NCI-H82 treated with DMSO at 0.1 percent for 48 hours (cell line): ENCODE data around the gene ARHGAP26.

ENCODE experiments used
- DNase-seq: peaks from one replicate; lab custom pipeline; 2025; ENCODE audit not compliant: unreplicated experiment; lab: John Stamatoyannopoulos, UW

ARHGAP26 gene

DNA sequence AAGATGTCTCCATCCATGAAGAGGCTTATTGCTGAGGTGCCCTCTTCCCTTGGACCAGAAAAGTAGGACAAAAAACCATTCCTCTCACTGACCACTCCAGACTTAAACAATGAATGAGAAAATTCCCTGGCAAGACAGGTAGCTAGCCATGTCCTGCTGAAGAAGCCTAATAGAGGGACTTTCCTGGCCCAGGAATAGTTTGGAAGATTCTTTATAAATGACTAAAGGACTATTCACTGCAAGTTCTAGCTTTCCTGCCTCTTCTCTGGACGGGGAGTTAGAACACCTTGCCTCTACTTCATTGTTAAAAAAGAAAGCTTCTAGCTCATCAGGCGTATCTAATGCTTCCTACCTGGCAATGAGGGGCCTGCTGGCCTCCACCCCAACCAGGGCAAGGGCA, 479.7 kb downstream of the ARHGAP26 start:
- no peak for DNase-seq

DNA sequence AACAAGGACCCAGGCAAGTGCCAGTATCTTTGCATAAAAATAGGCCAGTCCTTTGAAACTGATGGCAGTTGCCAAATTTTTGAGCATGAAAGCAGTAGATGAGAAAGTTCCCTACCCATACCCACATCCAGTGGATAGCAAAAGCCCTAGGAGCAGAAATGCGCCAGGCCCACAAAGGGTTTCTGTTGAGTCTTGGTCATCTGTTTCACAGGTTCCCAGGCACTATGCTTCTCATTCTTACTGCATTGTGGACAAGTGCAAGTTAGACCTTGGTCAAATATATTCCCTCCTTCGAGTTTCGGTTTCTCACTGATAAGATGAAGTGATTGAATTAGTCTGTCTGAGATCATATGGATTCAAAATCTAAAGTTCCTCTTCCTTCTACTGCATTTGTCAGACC, 481.0 kb downstream of the ARHGAP26 start:
- no peak for DNase-seq

- DNase-seq: no peak
Measured at GRCh38 chr5:143251946-143252345, 481.8 kb downstream of the ARHGAP26 start.

DNA sequence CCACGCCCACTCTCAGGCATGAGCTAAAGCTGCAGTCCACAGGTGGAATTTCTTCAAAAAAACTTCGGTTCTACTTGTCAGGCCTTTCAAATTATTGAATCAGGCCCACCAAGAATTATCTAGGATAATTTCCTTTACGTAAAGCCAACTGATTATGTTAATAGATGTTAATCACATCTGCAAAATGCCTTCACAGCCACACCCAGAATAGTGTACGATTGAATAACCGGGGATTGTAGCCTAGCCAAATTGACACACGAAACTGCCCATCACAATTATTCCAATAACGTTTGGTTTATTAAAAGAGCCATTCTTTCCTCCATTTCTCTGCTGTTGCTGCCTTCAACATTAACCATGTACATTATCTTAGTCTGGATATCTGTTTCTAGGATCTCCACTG, 484.6 kb downstream of the ARHGAP26 start:
- DNase-seq: no peak

- DNase-seq: no peak
Measured at GRCh38 chr5:143258559-143259253, 488.5 kb downstream of the ARHGAP26 start.

GRCh38 chr5:143259254-143259605, 489.1 kb downstream of the ARHGAP26 start:
- DNase-seq: no peak

- DNase-seq: no peak
Measured at GRCh38 chr5:143261748-143262392, 491.7 kb downstream of the ARHGAP26 start.

- no peak for DNase-seq
Measured at GRCh38 chr5:143262393-143263174, 492.4 kb downstream of the ARHGAP26 start.

DNA sequence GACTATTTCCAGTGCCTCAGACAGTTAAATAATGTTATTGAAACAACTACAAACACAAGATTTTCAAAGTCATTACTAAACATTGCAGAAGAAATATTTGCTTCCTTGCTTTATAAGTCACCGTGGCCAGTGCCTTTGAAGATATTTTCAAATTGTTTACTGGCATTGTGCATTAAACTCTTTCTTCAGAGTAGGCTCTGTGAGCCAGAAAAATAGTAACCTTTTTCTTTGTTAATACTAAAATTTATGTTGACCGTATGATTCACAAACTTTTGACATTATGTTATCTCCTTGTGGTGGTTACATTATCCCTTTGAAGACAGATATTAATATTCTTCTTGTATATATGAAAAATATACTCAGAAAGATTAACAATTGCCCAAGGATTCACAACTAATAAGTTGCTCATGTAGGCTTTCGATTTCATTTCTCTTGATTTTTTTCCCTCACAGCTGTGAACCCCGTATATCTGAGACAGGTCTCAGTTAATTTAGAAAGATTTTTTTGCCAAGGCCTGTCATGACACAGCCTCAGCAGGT, 493.2 kb downstream of the ARHGAP26 start:
- DNase-seq: no peak

DNA sequence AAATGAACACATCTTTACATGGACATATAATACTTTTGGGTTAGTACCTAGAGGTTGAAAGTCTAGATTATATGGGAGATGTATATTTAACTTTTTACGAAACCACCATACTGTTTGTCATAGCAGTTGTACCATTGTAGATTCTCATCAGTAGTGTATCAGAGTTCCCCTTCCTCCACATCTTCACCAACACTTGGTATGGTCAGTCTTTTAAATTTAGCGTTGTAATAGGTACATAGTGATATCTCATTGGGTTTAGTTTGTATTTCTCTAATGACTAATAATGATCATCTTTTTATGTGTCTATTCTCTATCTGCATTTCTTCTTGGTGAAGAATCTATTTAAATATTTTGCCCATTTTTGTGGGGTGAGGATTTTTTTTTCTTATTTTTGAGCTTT, 495.8 kb downstream of the ARHGAP26 start:
- DNase-seq: no peak

DNA sequence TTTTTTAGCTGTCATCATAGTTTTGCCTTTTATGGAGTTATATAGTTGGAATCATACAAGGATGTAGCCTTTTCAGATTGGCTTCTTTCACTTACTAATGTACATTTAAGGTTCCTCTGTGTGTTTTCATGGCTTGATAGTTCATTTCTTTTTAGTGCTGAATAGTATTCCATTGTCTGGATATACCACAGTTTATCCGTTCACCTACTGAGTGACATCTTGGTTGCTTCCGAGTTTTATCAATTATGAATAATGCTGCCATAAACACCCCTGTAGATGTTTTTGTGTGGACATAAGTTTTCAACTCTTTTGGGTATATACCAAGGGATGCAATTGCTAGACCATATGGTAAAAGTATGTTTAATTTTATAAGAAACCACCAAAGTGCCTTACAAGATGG, 497.0 kb downstream of the ARHGAP26 start:
- no peak for DNase-seq

GRCh38 chr5:143268388-143268787, 498.2 kb downstream of the ARHGAP26 start:
- no peak for DNase-seq

DNA sequence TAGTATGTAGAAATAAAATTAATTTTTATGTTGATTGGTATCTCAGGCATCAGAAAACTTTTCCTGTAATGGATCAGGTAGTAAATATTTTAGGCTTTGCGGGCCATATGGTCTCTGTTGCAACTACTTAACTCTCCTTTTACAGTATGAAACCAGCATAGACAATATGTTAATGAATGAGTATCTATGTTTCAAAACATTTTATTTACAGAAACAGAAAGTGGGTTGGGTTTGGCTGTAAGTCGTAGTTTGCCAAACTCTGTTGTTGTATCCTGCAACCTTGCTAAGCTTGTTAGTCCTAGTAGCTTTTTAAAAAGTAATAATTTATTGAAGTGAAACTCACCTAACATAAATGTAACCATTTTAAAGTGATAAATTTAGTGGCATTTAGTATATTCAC, 501.3 kb downstream of the ARHGAP26 start:
- DNase-seq: no peak

GRCh38 chr5:143274952-143275351, 504.8 kb downstream of the ARHGAP26 start:
- no peak for DNase-seq

GRCh38 chr5:143275512-143276363, 505.6 kb downstream of the ARHGAP26 start:
- DNase-seq: no peak

- no peak for DNase-seq
Measured at GRCh38 chr5:143277536-143277935, 507.4 kb downstream of the ARHGAP26 start.
